ENCODE measurements around the gene TRPV6. TPM values are rescaled to one million over a fixed set of nuclear protein-coding genes. Genes with fewer than 3 reads are reported as not detected.

The TRPV6 gene
- polyA plus RNA-seq, 4 donors, result 9.1 to 14.8 (median 11.1) TPM

Other genes starting within 250 kb of the TRPV6 start
- not detected for gene PRSS1, start 136.3 kb downstream of the TRPV6 start, polyA plus RNA-seq (ENCODE audit: insufficient read length in 4 of 4)
- not detected for gene PRSS2, start 114.8 kb downstream of the TRPV6 start, polyA plus RNA-seq (ENCODE audit: insufficient read length in 4 of 4)
- gene EPHB6, start 30.7 kb downstream of the TRPV6 start, polyA plus RNA-seq (ENCODE audit: insufficient read length in 4 of 4), result 10 to 100 TPM; 18.9 to 24.9 (median 20.9) TPM
- gene TRPV5, start 48.0 kb upstream of the TRPV6 start, polyA plus RNA-seq (ENCODE audit: insufficient read length in 4 of 4), result 1 to 10 TPM in 1 of 4 donors, under 1 TPM in 3; 0.58 to 1.5 (median 0.81) TPM
- under 1 TPM in 3 of 4 donors, not detected in 1; 0.43 to 0.67 (median 0.53) TPM for gene LLCFC1, start 53.7 kb upstream of the TRPV6 start, polyA plus RNA-seq (ENCODE audit: insufficient read length in 4 of 4)
- 1 to 10 TPM; 1.6 to 3.1 (median 2.2) TPM for gene KEL, start 76.6 kb upstream of the TRPV6 start, polyA plus RNA-seq (ENCODE audit: insufficient read length in 4 of 4)
- gene OR9A2, start 141.4 kb upstream of the TRPV6 start, polyA plus RNA-seq (ENCODE audit: insufficient read length in 4 of 4), result not detected
- gene OR6V1, start 166.6 kb upstream of the TRPV6 start, polyA plus RNA-seq (ENCODE audit: insufficient read length in 4 of 4), result not detected
- gene PIP, start 246.3 kb upstream of the TRPV6 start, polyA plus RNA-seq (ENCODE audit: insufficient read length in 4 of 4), result not detected